NCI-H1048 (cell line): ENCODE data around the gene ARIH1.
"Not testable (repeated sequence)": the region's sequence is repeated elsewhere in the genome, so short reads cannot be mapped to it uniquely, and the experiment has no call there.

ENCODE experiments used
- DNase-seq: peaks from one replicate; lab custom pipeline; 2025; lab: John Stamatoyannopoulos, UW

The ARIH1 gene

DNA sequence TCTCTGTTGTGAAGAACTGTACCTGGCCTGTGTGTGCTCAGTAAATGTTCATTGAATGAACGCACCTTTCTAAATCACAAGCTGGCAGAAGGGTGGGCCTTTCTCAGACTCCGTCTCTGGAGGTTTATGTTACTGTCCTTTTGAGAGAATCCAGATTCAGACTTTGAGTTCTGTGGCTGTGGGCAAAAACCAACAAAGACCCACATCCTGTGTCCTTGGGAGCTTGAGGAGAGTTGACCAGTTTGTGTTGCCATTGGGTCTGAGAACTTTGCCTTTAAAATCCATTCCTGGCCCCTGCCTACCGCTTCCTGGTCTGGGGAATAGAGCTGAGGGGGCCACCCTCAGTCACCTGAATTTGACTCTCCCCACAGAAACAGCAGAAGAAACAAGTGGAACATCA lies 134.0 kb downstream of the ARIH1 start:
- not testable (repeated sequence) for DNase-seq

DNA sequence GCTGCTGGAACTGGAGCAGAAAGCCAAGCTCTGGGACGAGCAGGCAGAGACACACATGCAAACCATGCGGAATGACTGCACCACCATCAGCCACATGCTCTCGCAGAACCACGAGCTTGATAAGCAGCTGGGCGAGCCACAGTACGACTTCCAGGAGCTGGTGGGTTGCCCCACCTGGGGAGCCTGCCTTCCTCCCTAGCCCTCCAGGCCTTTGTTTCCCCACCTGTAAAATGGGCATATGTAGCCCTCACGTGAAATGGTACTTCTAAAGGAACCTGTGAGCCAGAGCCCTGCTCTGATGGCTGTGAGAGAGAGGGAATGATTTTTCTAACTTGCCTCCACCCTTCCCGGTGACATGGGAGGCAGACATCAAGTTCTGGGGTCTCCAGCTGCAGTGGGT lies 135.7 kb downstream of the ARIH1 start:
- no peak for DNase-seq

GRCh38 chr15:72612324-72612723 lies 138.2 kb downstream of the ARIH1 start:
- not testable (repeated sequence) for DNase-seq

DNA sequence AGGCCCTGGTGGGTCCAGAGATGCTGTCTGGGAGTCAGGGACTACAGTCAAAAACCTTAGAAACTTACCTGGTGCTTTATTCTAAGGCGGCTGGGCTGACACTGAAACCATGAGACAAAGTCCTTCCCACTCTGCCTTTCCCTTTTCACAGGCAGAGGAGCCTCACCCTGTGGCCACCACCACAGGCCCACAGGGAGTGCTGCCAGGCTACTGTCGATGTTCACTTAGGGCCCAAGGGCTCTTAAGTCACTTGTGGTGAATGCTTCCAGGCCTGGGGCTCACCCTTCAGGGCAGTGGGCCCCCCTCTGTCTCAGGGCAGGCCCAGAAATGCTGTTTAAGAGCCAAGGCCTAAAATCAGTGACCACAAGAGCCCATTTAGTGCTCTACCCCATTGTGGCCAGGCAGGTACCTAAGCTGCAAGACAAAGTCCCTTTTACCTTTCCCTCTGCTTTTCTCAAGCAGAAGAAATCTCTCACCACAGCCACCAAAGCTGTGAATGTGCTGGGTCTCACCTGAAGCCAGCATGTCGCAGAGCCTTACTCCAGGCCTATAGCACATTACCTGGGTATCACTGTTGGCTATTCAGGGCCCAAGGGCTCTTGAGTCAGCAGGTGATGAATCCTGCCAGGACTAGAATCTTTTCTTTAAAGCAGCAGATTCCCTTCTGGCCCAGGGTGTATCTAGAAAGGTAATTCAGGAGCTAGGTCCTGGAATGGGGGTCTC lies 140.8 kb downstream of the ARIH1 start:
- no peak for DNase-seq

DNA sequence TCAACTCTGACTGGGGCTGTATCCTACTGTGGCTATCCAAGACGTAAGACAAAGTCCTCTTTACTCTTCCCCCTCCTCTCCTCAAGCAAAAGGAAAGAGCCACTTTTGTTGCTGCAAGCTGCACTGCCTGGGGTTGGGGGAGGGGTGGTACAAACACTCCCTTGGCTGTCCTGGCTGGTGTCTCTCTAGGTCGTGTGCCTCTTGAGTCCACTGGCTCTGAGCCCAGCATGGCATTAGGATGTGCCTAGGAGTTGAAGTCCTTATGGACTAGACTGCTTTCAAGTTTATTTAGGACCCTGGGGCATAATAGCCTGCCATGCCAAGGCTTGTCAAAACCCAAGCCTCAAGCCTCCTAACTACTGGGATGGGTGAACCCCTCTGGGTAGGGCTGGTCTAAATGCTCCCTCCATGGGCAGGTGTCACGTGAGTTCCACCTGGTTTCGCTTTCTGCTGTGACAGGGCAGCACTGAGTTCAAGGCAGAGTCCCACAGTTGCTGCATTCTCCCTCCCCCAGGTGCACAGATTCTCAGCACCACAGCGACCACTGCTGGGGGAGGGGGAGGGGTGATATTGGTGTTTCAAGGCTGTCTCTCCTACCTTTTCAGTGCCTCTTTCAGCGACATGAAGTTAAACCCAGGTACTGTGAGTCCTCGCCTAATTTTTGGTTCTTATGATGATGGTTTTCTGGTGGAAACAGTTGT lies 141.6 kb downstream of the ARIH1 start:
- not testable (repeated sequence) for DNase-seq

DNA sequence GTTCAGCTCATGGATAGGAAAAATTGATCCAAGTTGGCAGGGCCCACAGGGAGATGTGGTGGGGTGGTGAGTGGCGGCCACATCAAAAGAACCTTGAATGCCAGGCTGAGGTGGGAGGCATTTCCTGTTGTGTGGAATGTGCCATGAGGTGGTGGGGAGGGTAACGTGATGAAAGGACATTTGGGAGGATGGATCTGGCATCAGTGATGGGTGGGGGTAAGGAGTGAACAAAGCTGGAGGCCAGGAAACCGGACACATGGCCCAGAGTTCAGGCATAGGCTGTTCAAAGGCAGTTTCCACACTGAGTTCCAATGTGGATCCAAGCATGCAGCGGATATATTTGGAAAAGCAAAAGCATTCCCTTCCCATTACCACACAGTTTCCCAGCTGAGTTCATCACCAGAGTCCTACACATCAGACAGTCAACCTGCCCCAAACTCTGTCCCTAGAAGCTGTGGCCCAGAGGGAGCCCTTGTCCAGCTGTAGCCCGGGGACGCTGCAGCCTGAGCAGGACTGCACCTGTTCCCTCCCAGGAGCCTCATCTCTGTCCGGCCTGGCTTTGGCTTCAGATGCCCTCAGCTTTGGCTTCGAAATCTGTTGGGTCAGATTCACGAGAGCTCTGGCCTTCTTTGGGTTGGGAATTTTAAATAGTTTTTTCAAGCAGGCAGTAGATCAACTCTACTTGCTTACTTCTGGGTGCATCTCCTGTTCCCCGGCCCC lies 142.5 kb downstream of the ARIH1 start:
- DNase-seq: no peak

DNA sequence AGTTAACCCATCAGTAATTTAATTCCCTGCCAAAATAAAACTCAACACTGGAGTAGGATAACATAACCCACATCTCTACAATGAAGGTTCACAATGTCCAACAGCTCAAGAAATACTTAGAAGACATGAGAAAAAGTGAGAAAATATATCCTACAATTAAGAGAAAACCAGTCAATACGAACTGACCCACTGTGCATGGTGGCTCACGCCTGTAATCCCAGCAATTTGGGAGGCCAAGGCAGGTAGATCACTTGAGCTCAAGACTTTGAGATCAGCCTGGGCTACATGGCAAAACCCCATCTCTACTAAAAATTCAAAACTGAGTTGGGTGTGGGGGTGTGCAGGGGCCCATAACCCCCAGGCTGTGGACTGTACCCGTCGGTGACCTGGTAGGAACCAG lies 149.7 kb downstream of the ARIH1 start:
- not testable (repeated sequence) for DNase-seq

GRCh38 chr15:72626153-72626552 lies 152.0 kb downstream of the ARIH1 start:
- not testable (repeated sequence) for DNase-seq

GRCh38 chr15:72628249-72629067 lies 154.3 kb downstream of the ARIH1 start:
- DNase-seq: not testable (repeated sequence)

GRCh38 chr15:72629068-72629570 lies 155.0 kb downstream of the ARIH1 start:
- DNase-seq: not testable (repeated sequence)

GRCh38 chr15:72636519-72637282 lies 162.6 kb downstream of the ARIH1 start:
- DNase-seq: not testable (repeated sequence)

DNA sequence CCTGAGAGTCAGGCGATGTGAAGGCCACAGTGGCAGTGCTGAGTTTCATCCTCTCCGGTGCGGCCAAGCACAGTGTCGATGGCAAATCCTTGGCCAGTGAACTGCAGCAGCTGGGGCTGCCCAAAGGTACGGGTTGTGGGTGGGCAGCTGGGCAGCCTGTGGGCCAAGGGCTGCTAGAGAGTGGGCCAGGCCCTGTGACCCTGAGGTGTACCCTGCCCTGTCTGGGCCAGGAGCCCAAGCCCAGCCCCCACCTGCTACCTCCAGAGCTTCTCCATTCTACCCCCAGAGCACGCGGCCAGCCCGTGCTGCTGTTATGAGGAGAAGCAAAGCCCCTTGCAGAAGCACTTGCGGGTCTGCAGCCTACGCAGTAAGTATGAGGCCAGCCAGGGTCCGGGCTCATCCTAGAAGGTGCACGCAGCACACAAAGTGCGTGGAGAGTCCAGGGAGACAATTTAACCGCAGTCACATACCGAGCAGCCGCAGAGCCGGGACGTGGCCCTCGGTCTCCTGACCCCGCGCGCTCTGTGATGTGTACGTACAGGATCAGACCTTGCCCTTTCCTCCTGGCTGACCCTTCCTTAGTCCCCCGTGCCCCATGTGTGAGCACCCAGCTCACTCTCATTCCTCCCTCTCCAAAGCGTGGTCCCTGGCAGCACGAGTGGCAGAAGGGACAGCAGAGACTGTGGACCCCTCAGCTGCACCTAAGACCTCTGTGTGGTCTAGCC lies 165.8 kb downstream of the ARIH1 start:
- DNase-seq: not testable (repeated sequence)

GRCh38 chr15:72642271-72642670 lies 168.1 kb downstream of the ARIH1 start:
- not testable (repeated sequence) for DNase-seq

GRCh38 chr15:72648631-72649253 lies 174.6 kb downstream of the ARIH1 start:
- not testable (repeated sequence) for DNase-seq
